Activated B cell treated with CpG ODN at 0.5 μM for 24 hours (primary cell): Measurements from ENCODE around the gene TAPBP. TPM values are rescaled to one million over a fixed set of nuclear protein-coding genes. Genes with fewer than 3 reads are reported as not detected.

Experiments used
- ATAC-seq: fragments of 200-7000 bp; cut with Tn5 transposase; one replicate; pipeline ENCODE4 v1.10.0; 2021; ENCODE audit warnings: low read depth, mild to moderate bottlenecking, moderate library complexity
- CTCF ChIA-PET: fragments of 350-600 bp; sonication (Branson Sonifier 250); formaldehyde crosslinking; loops from one replicate; lab custom pipeline; 2021; ENCODE audit warnings: antibody characterized with exemption; lab: Charles Lee
- POLR2A ChIA-PET: fragments of 350-600 bp; sonication (Branson Sonifier 250); formaldehyde crosslinking; loops from one replicate; lab custom pipeline; 2021; ENCODE audit warnings: antibody characterized with exemption; lab: Charles Lee
- DNase-seq: peaks from one replicate; pipeline ENCODE4 v3.0.0; 2022
- H3K27ac Mint-ChIP-seq: one replicate; pipeline ENCODE4 v1.8.0; 2020; ENCODE audit warnings: mixed read lengths
- H3K27me3 Mint-ChIP-seq: one replicate; pipeline ENCODE4 v1.8.0; 2021; ENCODE audit warnings: mixed read lengths
- H3K36me3 Mint-ChIP-seq: one replicate; pipeline ENCODE4 v1.8.0; 2021; ENCODE audit warnings: low read depth, mixed read lengths
- H3K4me1 Mint-ChIP-seq: one replicate; pipeline ENCODE4 v1.8.0; 2021; ENCODE audit warnings: mixed read lengths
- H3K4me3 Mint-ChIP-seq: one replicate; pipeline ENCODE4 v1.8.0; 2020; ENCODE audit warnings: mild to moderate bottlenecking, mixed read lengths
- H3K9me3 Mint-ChIP-seq: one replicate; pipeline ENCODE4 v1.8.0; 2020; ENCODE audit warnings: mixed read lengths
- intact Hi-C: fragments of 100-400 bp; cut with micrococcal nuclease; formaldehyde crosslinking; loops from one replicate; pipeline ENCODE4 v1.15.1; 2024
- total RNA-seq: library from RNA; stranded (reverse); gene quantifications from 2 replicates; pipeline ENCODE4 v1.2.3, GENCODE V29; 2022
- TF ChIP-seq, protein P1 (sequence below): fragments of 200-600 bp; IDR thresholded peaks from one replicate; pipeline ENCODE4 v1.8.0; 2022; ENCODE audit warnings: antibody characterized with exemption, mild to moderate bottlenecking

Gene TAPBP
- total RNA-seq, 1 donor from 2014 or later: 350 TPM

GRCh38 chr6:33297406-33297955, 16.4 kb downstream of the TAPBP start:
- TF ChIP-seq, protein P1, sequence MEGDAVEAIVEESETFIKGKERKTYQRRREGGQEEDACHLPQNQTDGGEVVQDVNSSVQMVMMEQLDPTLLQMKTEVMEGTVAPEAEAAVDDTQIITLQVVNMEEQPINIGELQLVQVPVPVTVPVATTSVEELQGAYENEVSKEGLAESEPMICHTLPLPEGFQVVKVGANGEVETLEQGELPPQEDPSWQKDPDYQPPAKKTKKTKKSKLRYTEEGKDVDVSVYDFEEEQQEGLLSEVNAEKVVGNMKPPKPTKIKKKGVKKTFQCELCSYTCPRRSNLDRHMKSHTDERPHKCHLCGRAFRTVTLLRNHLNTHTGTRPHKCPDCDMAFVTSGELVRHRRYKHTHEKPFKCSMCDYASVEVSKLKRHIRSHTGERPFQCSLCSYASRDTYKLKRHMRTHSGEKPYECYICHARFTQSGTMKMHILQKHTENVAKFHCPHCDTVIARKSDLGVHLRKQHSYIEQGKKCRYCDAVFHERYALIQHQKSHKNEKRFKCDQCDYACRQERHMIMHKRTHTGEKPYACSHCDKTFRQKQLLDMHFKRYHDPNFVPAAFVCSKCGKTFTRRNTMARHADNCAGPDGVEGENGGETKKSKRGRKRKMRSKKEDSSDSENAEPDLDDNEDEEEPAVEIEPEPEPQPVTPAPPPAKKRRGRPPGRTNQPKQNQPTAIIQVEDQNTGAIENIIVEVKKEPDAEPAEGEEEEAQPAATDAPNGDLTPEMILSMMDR: no peak
- ChIA-PET POLR2A (interaction anchor here (0.6 to 5.3 kb wide), 13 partner anchors 8 to 1102 kb away, joined by 3 to 84 read pairs (median 19); partner anchors contain the start of genes B3GALT4, PFDN6, RPS18 and RXRB), CTCF (interaction anchor here (1.4 to 1.6 kb wide), 3 partner anchors 8 to 47 kb away, joined by 3 to 10 read pairs (median 4); partner anchors contain the start of genes B3GALT4, PFDN6 and WDR46)
- H3K4me3 Mint-ChIP-seq: peak overlapping the region; percentile 96
- peaks cover 31% of the 10 kb centered on the region for H3K4me1 Mint-ChIP-seq
- DNase-seq (peak; percentile 45), ATAC-seq (peak; percentile 9)
- intact Hi-C loops: loop anchor here (5.0 kb wide), 2 partner anchors 130 to 135 kb away; no protein-coding TSS in a partner anchor
- H3K27ac Mint-ChIP-seq: peak overlapping the region; percentile 83
- H3K36me3 Mint-ChIP-seq: peaks cover 79% of the 10 kb centered on the region
- no peaks in the 10 kb centered on the region for H3K27me3 Mint-ChIP-seq
- H3K9me3 Mint-ChIP-seq: no peaks in the 10 kb centered on the region

DNA sequence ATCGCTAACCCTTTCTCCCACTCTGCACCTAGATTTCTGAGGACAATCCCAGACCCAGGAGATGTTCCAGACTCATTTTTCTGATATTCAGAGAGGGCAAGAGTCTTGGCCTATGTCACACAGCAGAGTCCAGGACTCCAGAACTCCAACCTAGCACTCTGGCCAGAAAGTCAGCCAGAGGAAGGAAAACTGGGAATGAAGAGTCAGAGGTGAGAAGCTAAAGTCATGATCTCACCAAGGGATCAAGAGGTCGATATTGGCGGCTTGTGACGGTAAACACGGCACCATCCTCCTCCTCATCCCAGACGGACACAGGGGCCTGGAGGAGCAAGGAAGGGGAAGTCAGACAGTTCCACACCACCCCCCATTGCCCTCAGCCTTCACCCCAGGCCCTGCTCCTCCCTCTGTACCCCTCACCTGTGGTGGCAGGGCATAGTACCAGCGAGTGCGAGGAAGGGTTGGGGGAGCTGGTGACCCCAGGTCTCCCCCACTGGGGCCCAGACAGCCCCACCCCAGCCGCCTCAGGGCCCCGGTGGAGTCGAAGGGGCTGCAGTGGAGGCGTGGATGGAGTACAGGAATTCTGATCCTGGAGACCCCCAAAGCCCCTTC, 17.0 kb downstream of the TAPBP start:
- CTCF ChIA-PET: interaction anchor here (1.4 to 1.6 kb wide), 3 partner anchors 8 to 48 kb away, joined by 3 to 10 read pairs (median 4); partner anchors contain the start of genes B3GALT4, PFDN6 and WDR46
- H3K4me1 Mint-ChIP-seq: peaks cover 31% of the 10 kb centered on the region
- H3K4me3 Mint-ChIP-seq: peak overlapping the region; percentile 96
- TF ChIP-seq, protein P1: no peak
- POLR2A ChIA-PET: interaction anchor here (0.6 to 5.3 kb wide), 11 partner anchors 8 to 326 kb away, joined by 3 to 84 read pairs (median 19); partner anchors contain the start of genes B3GALT4, PFDN6, RPS18 and TAPBP
- no peak for ATAC-seq
- no peaks in the 10 kb centered on the region for H3K27me3 Mint-ChIP-seq
- intact Hi-C loops: loop anchor here (5.0 kb wide), 2 partner anchors 130 to 135 kb away; no protein-coding TSS in a partner anchor
- peak overlapping the region; percentile 83 for H3K27ac Mint-ChIP-seq
- peaks cover 79% of the 10 kb centered on the region for H3K36me3 Mint-ChIP-seq
- no peak for DNase-seq
- no peaks in the 10 kb centered on the region for H3K9me3 Mint-ChIP-seq

- H3K9me3 Mint-ChIP-seq: no peaks in the 10 kb centered on the region
- ATAC-seq (no peak), DNase-seq (no peak)
- no peak overlapping the region for H3K4me3 Mint-ChIP-seq
- peaks cover 79% of the 10 kb centered on the region for H3K36me3 Mint-ChIP-seq
- ChIA-PET CTCF (no interaction called here), POLR2A (interaction anchor here (2.8 to 4.5 kb wide), 3 partner anchors 18 to 47 kb away, joined by 10 to 54 read pairs (median 31); partner anchors contain the start of genes B3GALT4, RPS18 and VPS52)
- TF ChIP-seq, protein P1: no peak
- peaks cover 33% of the 10 kb centered on the region for H3K4me1 Mint-ChIP-seq
- H3K27ac Mint-ChIP-seq: peak overlapping the region; percentile 13
- intact Hi-C loops: loop anchor here (5.0 kb wide), 2 partner anchors 132 to 133 kb away; no protein-coding TSS in a partner anchor
- H3K27me3 Mint-ChIP-seq: no peaks in the 10 kb centered on the region
Observed at GRCh38 chr6:33295621-33296369, 18.1 kb downstream of the TAPBP start.

GRCh38 chr6:33294086-33294823, 19.6 kb downstream of the TAPBP start:
- Mint-ChIP-seq H3K9me3 (no peaks in the 10 kb centered on the region), H3K27ac (peak overlapping the region; percentile 18), H3K27me3 (no peaks in the 10 kb centered on the region), H3K36me3 (peaks cover 77% of the 10 kb centered on the region), H3K4me3 (no peak overlapping the region), H3K4me1 (peaks cover 38% of the 10 kb centered on the region)
- DNase-seq: no peak
- ChIA-PET POLR2A (interaction anchor here (4.0 kb wide), 1 partner anchor 17 kb away, joined by 31 read pairs; the partner anchor contains the start of gene B3GALT4), CTCF (no interaction called here)
- no peak for ATAC-seq
- TF ChIP-seq, protein P1: no peak
- intact Hi-C loops: no loop called here
